K562 (cell line): ENCODE results near the gene CHMP2A. TPM values are rescaled to one million over a fixed set of nuclear protein-coding genes. Genes with fewer than 3 reads are reported as not detected.

Experiments
- ATF6 ChIP-seq: sonication (generic); formaldehyde crosslinking; IDR thresholded peaks from 2 replicates; pipeline ENCODE4 v1.4.0; 2020; ENCODE audit warnings: mild to moderate bottlenecking, missing genetic modification reagents
- BRD9 ChIP-seq: fragments of 450-650 bp; IDR thresholded peaks from 2 replicates; pipeline ENCODE4 v1.6.1; 2018; ENCODE audit warnings: low read depth; ENCODE audit not compliant: partially characterized antibody
- CBFB ChIP-seq: sonication (generic); formaldehyde crosslinking; IDR thresholded peaks from 2 replicates; pipeline ENCODE4 v1.4.0; 2020; ENCODE audit warnings: mild to moderate bottlenecking, missing genetic modification reagents
- CBX3 ChIP-seq, 2 experiments: IDR thresholded peaks; 1 replicate in 1 of 2; 2 replicates in 1 of 2; pipeline ENCODE4 v1.6.1; 2012; ENCODE audit warnings: inconsistent platforms in 2 of 2, low read length in 2 of 2, borderline replicate concordance in 1 of 2, control low read depth in 1 of 2
- HBP1 ChIP-seq: fragments of 450-650 bp; formaldehyde crosslinking; IDR thresholded peaks from 2 replicates; pipeline ENCODE4 v1.4.0; 2022; ENCODE audit warnings: missing genetic modification characterization
- MITF ChIP-seq: IDR thresholded peaks from 2 replicates; pipeline ENCODE4 v1.6.1; 2014; ENCODE audit warnings: antibody characterized with exemption
- NCOR1 ChIP-seq: fragments of 450-650 bp; IDR thresholded peaks from 2 replicates; pipeline ENCODE4 v1.6.1; 2016; ENCODE audit warnings: mild to moderate bottlenecking, moderate library complexity
- PHTF2 ChIP-seq: fragments of 250-450 bp; sonication (Bioruptor Pico); IDR thresholded peaks from 2 replicates; pipeline ENCODE4 v1.5.0; 2021; ENCODE audit warnings: mild to moderate bottlenecking
- SNRNP70 ChIP-seq: fragments of 200-400 bp; formaldehyde crosslinking; optimal IDR thresholded peaks from 2 replicates; pipeline ENCODE3; 2017; ENCODE audit warnings: low read depth, low read length
- STAT5A ChIP-seq: IDR thresholded peaks from 2 replicates; pipeline ENCODE4 v1.6.1; 2012; ENCODE audit warnings: low read length, inconsistent platforms, borderline replicate concordance
- TCF7 ChIP-seq: sonication (generic); IDR thresholded peaks from 2 replicates; pipeline ENCODE4 v1.6.1; 2016; ENCODE audit warnings: antibody characterized with exemption, borderline replicate concordance
- TEAD2 ChIP-seq: fragments of 450-650 bp; IDR thresholded peaks from 2 replicates; pipeline ENCODE4 v1.6.1; 2016; ENCODE audit warnings: missing genetic modification characterization, control low read depth, missing compliant biosample characterization
- TOE1 ChIP-seq, 2 experiments: fragments of 450-650 bp in 1 of 2; sonication (generic) in 1 of 2; formaldehyde crosslinking in 1 of 2; IDR thresholded peaks; 2 replicates each; pipeline versions ENCODE4 v1.7.1 to v1.8.0; 2016 to 2022; ENCODE audit warnings: borderline replicate concordance in 2 of 2, mild to moderate bottlenecking in 2 of 2, antibody characterized with exemption in 1 of 2, inconsistent platforms in 1 of 2, low read depth in 1 of 2, missing genetic modification reagents in 1 of 2, moderate library complexity in 1 of 2
- ZBTB8A ChIP-seq: fragments of 450-650 bp; IDR thresholded peaks from 2 replicates; pipeline ENCODE4 v1.6.1; 2018; ENCODE audit warnings: mild to moderate bottlenecking, moderate library complexity; ENCODE audit not compliant: partially characterized antibody
- ZNF609 ChIP-seq: sonication (generic); formaldehyde crosslinking; IDR thresholded peaks from 2 replicates; pipeline ENCODE4 v1.8.1; 2023; ENCODE audit warnings: missing genetic modification reagents, mild to moderate bottlenecking, borderline replicate concordance
- ZNF717 ChIP-seq: fragments of 250-450 bp; sonication (Bioruptor Pico); IDR thresholded peaks from 2 replicates; pipeline ENCODE4 v1.5.0; 2021
- polyA plus RNA-seq, 8 experiments: library from polyadenylated mRNA; depleted of rRNA in 4 of 8; stranded (reverse) in 5 of 8; unstranded in 3 of 8; fragments of >200 nt; fragmentation: Nextera tagmentation in 2 of 8; fragmentation: Illumina TruSeq in 1 of 8; extraction: Ambion mirVana in 2 of 8; extraction: Trizol in 1 of 8; gene quantifications; 2 replicates each; pipeline versions ENCODE4 v1.2.1 to v1.2.3, GENCODE V29; 2011 to 2014; ENCODE audit warnings: inconsistent platforms in 1 of 8, missing spikeins in 1 of 8
- total RNA-seq, 7 experiments: library from RNA; depleted of rRNA in 6 of 7; stranded (reverse); fragments of >200 nt in 6 of 7; fragmentation: Illumina TruSeq in 2 of 7; extraction: Trizol in 2 of 7; gene quantifications; 2 replicates each; pipeline versions ENCODE4 v1.2.1 to v1.2.3, GENCODE V29; 2011 to 2021; ENCODE audit warnings: low replicate concordance in 1 of 7

The CHMP2A gene
- total and polyA plus RNA-seq, 9 of the 15 experiments (the other 6 are each of a cell fraction or from before 2014, with no cell fraction given): 57.6 to 159 (median 87.2) TPM

- no peak for TF ChIP-seq PHTF2 (CRISPR knock-in tag)
- TF ChIP-seq ZBTB8A: no peak
- TF ChIP-seq TOE1 (IDR thresholded peaks at IDR 0.05; ENCODE audit: borderline replicate concordance): 0 out of 2 replicates have a peak, but pooled peaks have one; percentile 62
- TF ChIP-seq TOE1 (CRISPR knock-in tag; IDR thresholded peaks at IDR 0.05; ENCODE audit: borderline replicate concordance, low read depth): 0 out of 2 replicates have a peak, but pooled peaks have one; percentile 54
- TF ChIP-seq CBFB (CRISPR knock-in tag): peak; percentile 62; the same call in 1 of the 2 replicates
- TF ChIP-seq STAT5A: peak; percentile 49; the same call in 1 of the 2 replicates
- TF ChIP-seq NCOR1: peak; percentile 74
- TF ChIP-seq TCF7: peak; percentile 87
- no peak for TF ChIP-seq BRD9
- no peak for TF ChIP-seq SNRNP70
- 0 out of 3 replicates have a peak, but pooled peaks of 1 of the 2 experiments have one; percentile 20 for TF ChIP-seq CBX3 (IDR thresholded peaks at IDR 0.05; ENCODE audit: borderline replicate concordance in 1 of 2, low read length in 2 of 2)
- no peak for TF ChIP-seq TEAD2 (tag)
- no peak for TF ChIP-seq ATF6
- no peak for TF ChIP-seq ZNF717
- TF ChIP-seq HBP1: no peak
- peak; percentile 68; the same call in 1 of the 2 replicates for TF ChIP-seq ZNF609 (CRISPR knock-in tag)
- TF ChIP-seq MITF: peak; percentile 31; the same call in 1 of the 2 replicates
Measured at GRCh38 chr19:58584498-58585441, 29.9 kb upstream of the CHMP2A start (continued).
